Activated naive CD8-positive, alpha-beta T cell (primary cell): ENCODE results near the gene RNPS1.

Experiments used
- H3K27ac Mint-ChIP-seq: one replicate; pipeline ENCODE4 v1.8.0; 2021; ENCODE audit warnings: mixed read lengths
- H3K27me3 Mint-ChIP-seq: one replicate; pipeline ENCODE4 v1.8.0; 2021; ENCODE audit warnings: mixed read lengths
- H3K36me3 Mint-ChIP-seq: one replicate; pipeline ENCODE4 v1.8.0; 2021; ENCODE audit warnings: mixed read lengths
- H3K4me1 Mint-ChIP-seq: one replicate; pipeline ENCODE4 v1.8.0; 2021; ENCODE audit warnings: low read depth, mixed read lengths
- H3K4me3 Mint-ChIP-seq: one replicate; pipeline ENCODE4 v1.8.0; 2021; ENCODE audit warnings: mild to moderate bottlenecking, mixed read lengths
- H3K9me3 Mint-ChIP-seq: one replicate; pipeline ENCODE4 v1.8.0; 2021; ENCODE audit warnings: low read depth, mixed read lengths

The RNPS1 gene

GRCh38 chr16:2236337-2237101 lies 31.4 kb downstream of the RNPS1 start, which contains the start of gene DNASE1L2:
TSS of gene DNASE1L2 (plus strand) at chr16:2236444. CDS start at chr16:2236817, 373 bp downstream.
- no peaks in the 10 kb centered on the region for H3K4me1 Mint-ChIP-seq
- H3K27ac Mint-ChIP-seq: no peak within 1 kb of the TSS
- no peaks in the 10 kb centered on the region for H3K36me3 Mint-ChIP-seq
- H3K27me3 Mint-ChIP-seq: no peaks in the 10 kb centered on the region
- H3K9me3 Mint-ChIP-seq: no peaks in the 10 kb centered on the region
- H3K4me3 Mint-ChIP-seq: no peak within 1 kb of the TSS

GRCh38 chr16:2235695-2236336 lies 32.1 kb downstream of the RNPS1 start:
- Mint-ChIP-seq H3K9me3 (no peaks in the 10 kb centered on the region), H3K4me3 (no peak overlapping the region), H3K4me1 (no peaks in the 10 kb centered on the region), H3K27ac (no peak overlapping the region), H3K36me3 (no peaks in the 10 kb centered on the region), H3K27me3 (no peaks in the 10 kb centered on the region)

- no peaks in the 10 kb centered on the region for H3K27me3 Mint-ChIP-seq
- no peaks in the 10 kb centered on the region for H3K9me3 Mint-ChIP-seq
- no peak overlapping the region for H3K27ac Mint-ChIP-seq
- no peaks in the 10 kb centered on the region for H3K36me3 Mint-ChIP-seq
- H3K4me1 Mint-ChIP-seq: no peaks in the 10 kb centered on the region
- no peak overlapping the region for H3K4me3 Mint-ChIP-seq
Observed at GRCh38 chr16:2235234-2235651, 32.7 kb downstream of the RNPS1 start.

GRCh38 chr16:2234813-2235170 lies 33.1 kb downstream of the RNPS1 start:
- Mint-ChIP-seq H3K27me3 (no peaks in the 10 kb centered on the region), H3K4me3 (no peak overlapping the region)

GRCh38 chr16:2233872-2234812 lies 33.8 kb downstream of the RNPS1 start:
- H3K27me3 Mint-ChIP-seq: no peaks in the 10 kb centered on the region
- no peak overlapping the region for H3K27ac Mint-ChIP-seq
- H3K36me3 Mint-ChIP-seq: no peaks in the 10 kb centered on the region
- no peaks in the 10 kb centered on the region for H3K9me3 Mint-ChIP-seq
- no peak overlapping the region for H3K4me3 Mint-ChIP-seq
- H3K4me1 Mint-ChIP-seq: no peaks in the 10 kb centered on the region

More at GRCh38 chr16:2234813-2235170, 33.1 kb downstream of the RNPS1 start:
- no peaks in the 10 kb centered on the region for H3K9me3 Mint-ChIP-seq
- no peaks in the 10 kb centered on the region for H3K4me1 Mint-ChIP-seq
- no peaks in the 10 kb centered on the region for H3K36me3 Mint-ChIP-seq
- H3K27ac Mint-ChIP-seq: no peak overlapping the region

GRCh38 chr16:2233046-2233775 lies 34.7 kb downstream of the RNPS1 start:
- Mint-ChIP-seq H3K27me3 (no peaks in the 10 kb centered on the region), H3K27ac (no peak overlapping the region), H3K4me3 (no peak overlapping the region), H3K4me1 (no peaks in the 10 kb centered on the region), H3K9me3 (no peaks in the 10 kb centered on the region), H3K36me3 (no peaks in the 10 kb centered on the region)

GRCh38 chr16:2232094-2232990 lies 35.6 kb downstream of the RNPS1 start:
- no peaks in the 10 kb centered on the region for H3K9me3 Mint-ChIP-seq
- no peak overlapping the region for H3K4me3 Mint-ChIP-seq
- no peaks in the 10 kb centered on the region for H3K4me1 Mint-ChIP-seq
- no peaks in the 10 kb centered on the region for H3K27me3 Mint-ChIP-seq
- no peaks in the 10 kb centered on the region for H3K36me3 Mint-ChIP-seq
- H3K27ac Mint-ChIP-seq: no peak overlapping the region

- Mint-ChIP-seq H3K36me3 (no peaks in the 10 kb centered on the region), H3K27ac (no peak overlapping the region), H3K4me1 (no peaks in the 10 kb centered on the region), H3K27me3 (no peaks in the 10 kb centered on the region), H3K4me3 (no peak overlapping the region), H3K9me3 (no peaks in the 10 kb centered on the region)
Observed at GRCh38 chr16:2231016-2231931, 36.7 kb downstream of the RNPS1 start.

- no peaks in the 10 kb centered on the region for H3K36me3 Mint-ChIP-seq
- no peaks in the 10 kb centered on the region for H3K9me3 Mint-ChIP-seq
- H3K27ac Mint-ChIP-seq: no peak overlapping the region
- no peaks in the 10 kb centered on the region for H3K27me3 Mint-ChIP-seq
- H3K4me3 Mint-ChIP-seq: no peak overlapping the region
- peaks cover 5% of the 10 kb centered on the region for H3K4me1 Mint-ChIP-seq
Observed at GRCh38 chr16:2230376-2230775, 37.5 kb downstream of the RNPS1 start.

- no peak overlapping the region for H3K4me3 Mint-ChIP-seq
- H3K4me1 Mint-ChIP-seq: peaks cover 7% of the 10 kb centered on the region
- H3K27ac Mint-ChIP-seq: no peak overlapping the region
- no peaks in the 10 kb centered on the region for H3K27me3 Mint-ChIP-seq
- H3K36me3 Mint-ChIP-seq: no peaks in the 10 kb centered on the region
- H3K9me3 Mint-ChIP-seq: no peaks in the 10 kb centered on the region
Observed at GRCh38 chr16:2229632-2230250, 38.2 kb downstream of the RNPS1 start.

- Mint-ChIP-seq H3K4me3 (no peak overlapping the region), H3K9me3 (no peaks in the 10 kb centered on the region), H3K27ac (no peak overlapping the region), H3K4me1 (peaks cover 11% of the 10 kb centered on the region), H3K27me3 (no peaks in the 10 kb centered on the region), H3K36me3 (no peaks in the 10 kb centered on the region)
Observed at GRCh38 chr16:2229091-2229490, 38.8 kb downstream of the RNPS1 start.

- H3K4me1 Mint-ChIP-seq: peaks cover 12% of the 10 kb centered on the region
- H3K36me3 Mint-ChIP-seq: no peaks in the 10 kb centered on the region
- no peaks in the 10 kb centered on the region for H3K27me3 Mint-ChIP-seq
- H3K27ac Mint-ChIP-seq: no peak overlapping the region
- H3K9me3 Mint-ChIP-seq: no peaks in the 10 kb centered on the region
- no peak overlapping the region for H3K4me3 Mint-ChIP-seq
Observed at GRCh38 chr16:2228161-2228824, 39.6 kb downstream of the RNPS1 start.
